Ishikawa (cell line): ENCODE results near the gene RAET1E.

Experiments
- FOXM1 ChIP-seq: IDR thresholded peaks from 2 replicates; pipeline ENCODE4 v1.6.1; 2012; ENCODE audit warnings: low read depth, borderline replicate concordance
- RAD21 ChIP-seq: IDR thresholded peaks from 2 replicates; pipeline ENCODE4 v1.6.1; 2012; ENCODE audit warnings: low read depth

DNA sequence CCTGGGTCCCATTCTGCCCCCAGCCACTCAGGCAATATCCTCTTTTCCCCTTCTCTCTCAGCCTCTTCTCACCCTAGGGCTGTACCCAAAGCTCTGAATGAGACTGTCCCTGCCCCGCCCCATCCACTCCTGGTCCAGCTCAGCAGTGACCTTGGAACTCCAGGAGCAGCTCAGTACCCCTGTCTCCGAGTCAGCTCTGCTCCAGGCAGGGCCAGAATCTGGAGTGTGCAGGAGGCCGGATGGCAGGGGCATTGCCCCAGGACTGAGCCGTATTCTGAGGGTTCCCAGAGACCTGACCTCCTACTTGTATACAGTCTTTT, 27.0 kb upstream of the RAET1E start:
- TF ChIP-seq RAD21 (no peak), FOXM1 (no peak)
